Spleen (tissue), 11 donors: ENCODE results near the gene MOB3B. TPM values are rescaled to one million over a fixed set of nuclear protein-coding genes. Genes with fewer than 3 reads are reported as not detected.
A peak's percentile ranks its signal among the peaks of the same experiment; 100 is the strongest.

Experiments used
- DNase-seq: peaks from one replicate; pipeline ENCODE4 v3.0.0-alpha.2; 2020
- H3K27ac ChIP-seq, 8 donors: fragments of 200-600 bp; sonication (generic) in 7 of 8; 1 replicate in 4 of 8; 2 replicates in 4 of 8; pipeline versions ENCODE4 v1.5.0 to v1.8.0; 2016 to 2021; ENCODE audit warnings: inconsistent platforms in 4 of 8, mild to moderate bottlenecking in 4 of 8, moderate library complexity in 1 of 8
- H3K27me3 ChIP-seq, 7 donors: fragments of 200-600 bp; sonication (generic) in 6 of 7; replicated peaks in 1 of 7; 1 replicate in 4 of 7; 2 replicates in 3 of 7; pipeline versions ENCODE4 v1.5.0 to v1.8.0; 2016 to 2021; ENCODE audit warnings: inconsistent platforms in 3 of 7, mild to moderate bottlenecking in 1 of 7
- H3K36me3 ChIP-seq, 6 donors: fragments of 200-600 bp; sonication (generic) in 5 of 6; 1 replicate in 4 of 6; 2 replicates in 2 of 6; pipeline versions ENCODE4 v1.5.0 to v1.8.0; 2016 to 2021; ENCODE audit warnings: inconsistent platforms in 2 of 6
- H3K4me1 ChIP-seq, 6 donors: fragments of 200-600 bp; sonication (generic) in 5 of 6; 1 replicate in 3 of 6; 2 replicates in 3 of 6; pipeline versions ENCODE4 v1.5.0 to v1.8.0; 2016 to 2021; ENCODE audit warnings: inconsistent platforms in 3 of 6
- H3K4me3 ChIP-seq, 8 donors: fragments of 200-600 bp; sonication (generic) in 7 of 8; 1 replicate in 4 of 8; 2 replicates in 4 of 8; pipeline versions ENCODE4 v1.5.0 to v1.8.0; 2016 to 2021; ENCODE audit warnings: inconsistent platforms in 4 of 8, mild to moderate bottlenecking in 4 of 8, moderate library complexity in 2 of 8
- H3K9me3 ChIP-seq, 8 donors: fragments of 200-600 bp; sonication (generic) in 7 of 8; 1 replicate in 4 of 8; 2 replicates in 4 of 8; pipeline versions ENCODE4 v1.5.0 to v1.8.0; 2016 to 2021; ENCODE audit warnings: inconsistent platforms in 4 of 8
- POLR2A ChIP-seq, 3 donors: fragments of 450-650 bp; IDR thresholded peaks; one replicate each; pipeline ENCODE4 v1.5.1; 2017; ENCODE audit warnings: antibody characterized with exemption in 3 of 3, mild to moderate bottlenecking in 1 of 3
- POLR2AphosphoS5 ChIP-seq, 3 donors: sonication (generic); formaldehyde crosslinking; IDR thresholded peaks; one replicate each; pipeline ENCODE4 v1.5.1; 2017; ENCODE audit warnings: antibody characterized with exemption in 3 of 3
- WGBS, 5 donors: extraction: QIAGEN DNeasy Blood & Tissue Kit in 3 of 5; methylation state at CpG; one replicate each; pipeline versions ENCODE4 v1.1.5 to v1.1.7; 2013 to 2018; 5-methylcytosine and 5-hydroxymethylcytosine counted together
- intact Hi-C: fragments of 100-400 bp; cut with DNase I; formaldehyde crosslinking; loops from one replicate; pipeline ENCODE4 v1.15.0; 2023; ENCODE audit warnings: low total_unique reads
- polyA plus RNA-seq, 3 donors: library from polyadenylated mRNA; stranded (reverse); fragments of 200-250 nt; gene quantifications; one replicate each; pipeline ENCODE4 v1.2.1, GENCODE V29; 2013
- total RNA-seq, 7 donors: library from RNA; depleted of rRNA in 3 of 7; stranded (reverse); fragments of >200 nt in 3 of 7; fragmentation: NEBNext Ultra II Directional in 4 of 7; extraction: Animal tissue kit (Norgen Biotek cat#: 25700) in 4 of 7; gene quantifications; one replicate each; pipeline versions ENCODE4 v1.1.0 to v1.2.1, GENCODE V29; 2016 to 2021
- TF ChIP-seq, protein P1 (sequence below), 11 experiments: fragments of 200-600 bp in 7 of 11; fragments of 450-650 bp in 4 of 11; sonication (generic) in 4 of 11; IDR thresholded peaks in 8 of 11; conservative IDR thresholded peaks in 3 of 11; 1 replicate in 7 of 11; 2 replicates in 4 of 11; pipeline versions ENCODE4 v1.4.0 to v1.8.0; 2016 to 2021; ENCODE audit warnings: antibody characterized with exemption in 11 of 11, inconsistent platforms in 4 of 11, mild to moderate bottlenecking in 1 of 11
- donor health status: healthy with polysubstance abuse.
- donor health status: DM: no; HTN: no; CAD: no; lungs with moderate emphysema.
- donor health status: DM: no; HTN: no; CAD: no.
- donor health status: Bipolar disorder and iron deficiency.
- donor health status: healthy.
- donor health status: DM: no; HTN: no; CAD: no.
- donor health status: DM: yes; HTN: yes; CAD: no.

The MOB3B gene
- total and polyA plus RNA-seq, 10 donors = 9.4 to 27.7 (median 19.9) TPM

DNA sequence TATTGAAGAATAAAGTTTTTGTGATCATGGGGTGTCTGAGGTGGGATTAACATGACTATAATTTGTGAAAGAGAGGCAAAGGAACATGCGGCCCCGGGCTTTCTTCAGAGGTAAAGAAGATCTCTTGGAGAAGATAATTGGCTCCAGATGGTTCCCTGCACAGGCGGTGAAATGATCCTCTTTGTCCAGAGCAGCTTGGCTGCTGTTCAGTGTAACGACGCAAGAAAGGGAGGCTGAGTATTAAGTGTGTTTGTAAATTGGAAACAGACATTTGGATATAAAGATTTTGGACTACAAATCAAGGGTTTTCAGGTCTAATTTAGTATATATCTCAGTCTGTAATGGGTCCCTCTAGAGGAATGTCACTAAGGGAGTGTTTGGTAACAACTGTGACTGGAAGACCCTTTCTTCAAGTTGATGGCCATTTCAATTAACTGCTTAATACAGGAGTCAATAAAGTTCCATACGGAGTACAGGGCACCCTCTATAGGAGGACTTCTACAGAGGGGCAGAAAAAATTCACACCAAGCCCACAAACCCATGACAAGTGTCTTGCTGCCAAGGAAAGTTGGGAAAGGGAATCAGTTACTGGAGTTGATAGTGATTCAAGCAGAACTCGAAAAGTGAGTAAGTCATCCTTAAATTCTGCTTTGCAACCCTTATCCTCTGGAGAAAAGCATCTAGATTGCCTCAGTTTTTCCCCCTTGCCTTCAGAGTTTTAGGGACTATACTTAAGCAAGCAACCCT lies 236.8 kb downstream of the MOB3B start:
- no peaks in the 10 kb centered on the region for H3K27me3 ChIP-seq
- no peak overlapping the region for H3K4me3 ChIP-seq
- no peak for DNase-seq
- H3K9me3 ChIP-seq = no peaks in the 10 kb centered on the region
- 88 to 93% (median 89%) methylated on average over 7 of the region's 7 CpGs for WGBS, 5 donors
- TF ChIP-seq POLR2AphosphoS5 (IDR thresholded peaks at IDR 0.05) = no peak
- TF ChIP-seq POLR2A (IDR thresholded peaks at IDR 0.05) = no peak
- TF ChIP-seq, protein P1, sequence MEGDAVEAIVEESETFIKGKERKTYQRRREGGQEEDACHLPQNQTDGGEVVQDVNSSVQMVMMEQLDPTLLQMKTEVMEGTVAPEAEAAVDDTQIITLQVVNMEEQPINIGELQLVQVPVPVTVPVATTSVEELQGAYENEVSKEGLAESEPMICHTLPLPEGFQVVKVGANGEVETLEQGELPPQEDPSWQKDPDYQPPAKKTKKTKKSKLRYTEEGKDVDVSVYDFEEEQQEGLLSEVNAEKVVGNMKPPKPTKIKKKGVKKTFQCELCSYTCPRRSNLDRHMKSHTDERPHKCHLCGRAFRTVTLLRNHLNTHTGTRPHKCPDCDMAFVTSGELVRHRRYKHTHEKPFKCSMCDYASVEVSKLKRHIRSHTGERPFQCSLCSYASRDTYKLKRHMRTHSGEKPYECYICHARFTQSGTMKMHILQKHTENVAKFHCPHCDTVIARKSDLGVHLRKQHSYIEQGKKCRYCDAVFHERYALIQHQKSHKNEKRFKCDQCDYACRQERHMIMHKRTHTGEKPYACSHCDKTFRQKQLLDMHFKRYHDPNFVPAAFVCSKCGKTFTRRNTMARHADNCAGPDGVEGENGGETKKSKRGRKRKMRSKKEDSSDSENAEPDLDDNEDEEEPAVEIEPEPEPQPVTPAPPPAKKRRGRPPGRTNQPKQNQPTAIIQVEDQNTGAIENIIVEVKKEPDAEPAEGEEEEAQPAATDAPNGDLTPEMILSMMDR (IDR thresholded peaks at IDR 0.05 in 8 of 11, conservative IDR thresholded peaks at IDR 0.05 in 3 of 11) = no peak
- intact Hi-C loops = no loop called here
- H3K4me1 ChIP-seq = no peaks in the 10 kb centered on the region
- H3K27ac ChIP-seq = no peak overlapping the region
- H3K36me3 ChIP-seq = no peaks in the 10 kb centered on the region

DNA sequence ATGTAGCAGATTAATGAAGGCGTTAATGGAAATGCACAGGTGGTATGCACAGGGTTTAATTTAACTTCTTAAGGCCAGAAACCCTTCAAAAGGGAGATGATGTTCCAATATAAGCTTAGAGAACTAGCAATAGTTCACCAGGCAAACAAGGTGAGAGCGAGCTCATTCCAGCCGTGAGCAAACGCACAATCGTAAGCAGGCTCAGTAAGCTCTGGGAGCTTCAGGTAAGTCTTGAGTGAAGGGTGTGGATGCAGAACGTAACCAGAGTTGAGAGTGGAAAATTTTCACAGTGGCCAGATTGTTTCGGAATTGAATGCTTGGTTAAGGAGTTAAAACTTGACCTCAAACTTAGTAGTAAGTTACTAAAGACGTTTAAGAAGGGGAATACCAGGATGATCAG lies 238.3 kb downstream of the MOB3B start:
- WGBS, 5 donors = 86 to 91% (median 88%) methylated on average over 8 of the region's 8 CpGs
- no peak for DNase-seq
- Histone ChIP-seq H3K36me3 (no peaks in the 10 kb centered on the region), H3K9me3 (no peaks in the 10 kb centered on the region), H3K4me1 (no peaks in the 10 kb centered on the region), H3K4me3 (no peak overlapping the region), H3K27me3 (no peaks in the 10 kb centered on the region), H3K27ac (no peak overlapping the region)
- intact Hi-C loops = no loop called here
- TF ChIP-seq POLR2AphosphoS5 (IDR thresholded peaks at IDR 0.05) (no peak), POLR2A (IDR thresholded peaks at IDR 0.05) (no peak)
- TF ChIP-seq, protein P1 (IDR thresholded peaks at IDR 0.05 in 8 of 11, conservative IDR thresholded peaks at IDR 0.05 in 3 of 11) = no peak

DNA sequence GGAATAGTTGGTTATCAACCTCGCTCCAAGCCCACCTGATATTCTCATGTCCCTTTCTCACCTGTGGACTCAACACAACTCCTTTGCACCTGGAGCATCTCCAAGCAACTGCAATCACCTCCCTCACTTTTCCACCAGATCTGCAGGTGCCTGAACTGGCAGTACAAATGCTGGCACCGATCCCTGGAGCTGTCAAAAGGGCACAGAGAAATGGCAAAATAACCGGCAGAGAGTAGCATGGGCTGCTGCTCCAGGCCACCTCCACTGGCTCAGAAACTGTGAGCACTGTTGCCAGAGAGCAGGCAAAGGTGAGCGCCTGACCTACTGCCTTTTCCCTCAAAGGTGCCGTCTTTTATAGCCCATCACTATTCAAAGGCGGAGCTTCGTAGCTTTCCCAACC lies 247.3 kb downstream of the MOB3B start:
- no peak overlapping the region for H3K4me3 ChIP-seq
- WGBS, 5 donors = 91 to 98% (median 92%) methylated on average over 7 of the region's 7 CpGs

DNA sequence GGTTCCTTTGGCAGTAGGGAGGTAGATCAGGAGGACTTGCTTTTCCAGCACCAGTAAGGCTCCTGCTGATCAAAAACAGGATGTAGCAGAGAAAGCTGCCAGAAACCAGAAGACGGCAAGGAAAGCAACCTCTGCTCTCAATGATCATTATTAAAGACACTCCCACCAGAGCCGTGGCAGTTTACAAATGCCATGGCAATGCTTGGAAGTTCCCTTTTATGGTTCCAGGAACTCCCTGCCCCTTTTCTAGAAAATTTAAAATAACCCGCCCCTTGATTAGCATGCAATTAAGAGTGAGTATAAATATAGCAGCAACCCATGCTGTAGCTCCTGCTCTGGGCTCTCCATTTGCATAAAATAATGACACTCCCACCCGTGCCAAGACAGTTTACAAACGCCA lies 248.8 kb downstream of the MOB3B start:
- no peaks in the 10 kb centered on the region for H3K27me3 ChIP-seq
- peak overlapping the region in 2 of 8 donors; percentile 4 to 26 for H3K4me3 ChIP-seq
- no peak for DNase-seq
- H3K27ac ChIP-seq = no peak overlapping the region
- no peaks in the 10 kb centered on the region for H3K36me3 ChIP-seq
- WGBS, 5 donors = 11 to 25% (median 13%) methylated on average over 5 of the region's 5 CpGs
- intact Hi-C loops = no loop called here
- TF ChIP-seq POLR2A (IDR thresholded peaks at IDR 0.05) = no peak
- TF ChIP-seq, protein P1 (IDR thresholded peaks at IDR 0.05 in 8 of 11, conservative IDR thresholded peaks at IDR 0.05 in 3 of 11) = no peak
- no peaks in the 10 kb centered on the region for H3K9me3 ChIP-seq
- peaks cover 0 to 16% (median 7%) of the 10 kb centered on the region in 6 donors for H3K4me1 ChIP-seq

More for the DNA sequence above, 247.3 kb downstream of the MOB3B start:
- TF ChIP-seq POLR2AphosphoS5 (IDR thresholded peaks at IDR 0.05) (no peak), POLR2A (IDR thresholded peaks at IDR 0.05) (no peak)
- Histone ChIP-seq H3K4me1 (peaks cover 0 to 7% (median 0%) of the 10 kb centered on the region in 6 donors), H3K27ac (no peak overlapping the region), H3K9me3 (no peaks in the 10 kb centered on the region), H3K36me3 (no peaks in the 10 kb centered on the region), H3K27me3 (no peaks in the 10 kb centered on the region)
- intact Hi-C loops = no loop called here
- no peak for DNase-seq
